ENCODE results near the gene FBXW9. TPM values are rescaled to one million over a fixed set of nuclear protein-coding genes. Genes with fewer than 3 reads are reported as not detected.

The FBXW9 gene
- total and polyA plus RNA-seq, 2 of the 13 experiments (the other 11 are each of a cell fraction or from before 2014, with no cell fraction given), result 5.7 to 6.1 TPM

DNA sequence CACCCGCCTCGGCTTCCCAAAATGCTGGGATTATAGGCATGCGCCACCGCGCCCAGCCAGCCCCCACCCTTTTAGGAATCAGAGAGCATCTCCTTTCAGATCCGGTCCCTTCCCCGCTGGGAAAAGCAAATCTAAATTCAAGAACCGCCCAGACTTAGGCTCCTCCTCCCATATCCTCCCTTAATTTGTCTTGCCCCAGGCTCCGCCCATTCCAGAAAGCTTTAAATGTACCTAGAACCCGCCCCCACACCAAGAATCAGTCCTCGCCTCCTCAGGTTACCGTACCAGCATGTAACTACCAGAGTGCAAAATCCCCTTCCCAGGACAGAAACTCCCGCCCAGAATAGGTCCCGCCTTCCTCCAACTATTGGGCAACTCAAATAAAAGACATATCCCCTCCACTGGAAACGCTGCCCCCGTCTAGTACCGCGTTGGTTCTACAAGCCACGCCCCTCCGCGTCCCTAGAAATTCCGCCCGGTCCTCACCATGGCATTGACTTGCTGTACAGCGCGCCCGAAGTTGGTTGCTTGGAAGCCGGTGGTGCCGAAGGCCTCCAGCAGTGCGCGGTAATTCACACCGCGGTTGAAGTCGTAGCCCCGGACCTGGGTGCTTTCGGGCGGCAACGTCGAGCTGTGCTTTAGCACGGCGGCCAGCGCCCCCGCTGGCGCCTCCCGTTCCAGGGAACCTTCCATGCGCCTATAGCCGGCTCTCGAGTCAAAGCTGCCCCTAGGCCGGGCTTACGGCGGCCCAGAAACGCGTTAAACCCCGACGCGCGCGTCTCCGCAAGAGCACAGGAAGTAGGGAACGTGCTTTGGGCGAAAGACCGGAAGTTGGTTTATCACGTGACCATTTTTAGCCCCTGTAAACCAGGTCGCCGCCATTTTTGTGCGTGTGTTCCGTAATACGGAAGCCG, 15.1 kb downstream of the FBXW9 start, which contains the start of gene DHPS (continued):
- TF ChIP-seq HMGXB3 (CRISPR knock-in tag; IDR thresholded peaks at IDR 0.05; ENCODE audit: borderline replicate concordance) (no peak), RFX5 (IDR thresholded peaks at IDR 0.05; ENCODE audit: low read depth, low read length) (no peak), NFATC3 (CRISPR knock-in tag; IDR thresholded peaks at IDR 0.05) (peak; percentile 37; the same call in 1 of the 2 replicates), PAWR (CRISPR knock-in tag; IDR thresholded peaks at IDR 0.05; ENCODE audit: borderline replicate concordance) (peak; percentile 54; the same call in 1 of the 2 replicates), NFKB2 (CRISPR knock-in tag; IDR thresholded peaks at IDR 0.05; ENCODE audit: borderline replicate concordance) (peak; percentile 81; the same call in 1 of the 2 replicates), PHF5A (CRISPR knock-in tag; IDR thresholded peaks at IDR 0.05; ENCODE audit: low read depth, unreplicated experiment) (no peak), KLF15 (CRISPR knock-in tag; IDR thresholded peaks at IDR 0.05; ENCODE audit: borderline replicate concordance) (0 out of 2 replicates have a peak, but pooled peaks have one; percentile 29), SP2 (CRISPR knock-in tag; IDR thresholded peaks at IDR 0.05) (0 out of 2 replicates have a peak, but pooled peaks have one; percentile 62), ZKSCAN1 (IDR thresholded peaks at IDR 0.05; ENCODE audit: low read length) (no peak), POLR2AphosphoS2 (IDR thresholded peaks at IDR 0.05; ENCODE audit: low read depth, low read length) (peak; percentile 42; the same call in 1 of the 2 replicates), ETV5 (CRISPR knock-in tag; IDR thresholded peaks at IDR 0.05; ENCODE audit: borderline replicate concordance) (peak; percentile 59; the same call in 1 of the 2 replicates), ATF7-NPFF (CRISPR knock-in tag; IDR thresholded peaks at IDR 0.05; ENCODE audit: low read depth) (peak; percentile 78), RFX3 (CRISPR knock-in tag; IDR thresholded peaks at IDR 0.05) (no peak), RARA (CRISPR knock-in tag; IDR thresholded peaks at IDR 0.05) (0 out of 2 replicates have a peak, but pooled peaks have one; percentile 3), MXD4 (CRISPR knock-in tag; IDR thresholded peaks at IDR 0.05) (no peak), TBX3 (IDR thresholded peaks at IDR 0.05; ENCODE audit: borderline replicate concordance) (no peak), DNMT1 (CRISPR knock-in tag; IDR thresholded peaks at IDR 0.05) (0 out of 2 replicates have a peak, but pooled peaks have one; percentile 28), RAD21 (CRISPR knock-in tag; IDR thresholded peaks at IDR 0.05) (peak; percentile 49; the same call in 1 of the 2 replicates)
- TF ChIP-seq, protein P1, sequence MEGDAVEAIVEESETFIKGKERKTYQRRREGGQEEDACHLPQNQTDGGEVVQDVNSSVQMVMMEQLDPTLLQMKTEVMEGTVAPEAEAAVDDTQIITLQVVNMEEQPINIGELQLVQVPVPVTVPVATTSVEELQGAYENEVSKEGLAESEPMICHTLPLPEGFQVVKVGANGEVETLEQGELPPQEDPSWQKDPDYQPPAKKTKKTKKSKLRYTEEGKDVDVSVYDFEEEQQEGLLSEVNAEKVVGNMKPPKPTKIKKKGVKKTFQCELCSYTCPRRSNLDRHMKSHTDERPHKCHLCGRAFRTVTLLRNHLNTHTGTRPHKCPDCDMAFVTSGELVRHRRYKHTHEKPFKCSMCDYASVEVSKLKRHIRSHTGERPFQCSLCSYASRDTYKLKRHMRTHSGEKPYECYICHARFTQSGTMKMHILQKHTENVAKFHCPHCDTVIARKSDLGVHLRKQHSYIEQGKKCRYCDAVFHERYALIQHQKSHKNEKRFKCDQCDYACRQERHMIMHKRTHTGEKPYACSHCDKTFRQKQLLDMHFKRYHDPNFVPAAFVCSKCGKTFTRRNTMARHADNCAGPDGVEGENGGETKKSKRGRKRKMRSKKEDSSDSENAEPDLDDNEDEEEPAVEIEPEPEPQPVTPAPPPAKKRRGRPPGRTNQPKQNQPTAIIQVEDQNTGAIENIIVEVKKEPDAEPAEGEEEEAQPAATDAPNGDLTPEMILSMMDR (CRISPR knock-in tag; IDR thresholded peaks at IDR 0.05), result peak; percentile 23
- TF ChIP-seq, protein P2, sequence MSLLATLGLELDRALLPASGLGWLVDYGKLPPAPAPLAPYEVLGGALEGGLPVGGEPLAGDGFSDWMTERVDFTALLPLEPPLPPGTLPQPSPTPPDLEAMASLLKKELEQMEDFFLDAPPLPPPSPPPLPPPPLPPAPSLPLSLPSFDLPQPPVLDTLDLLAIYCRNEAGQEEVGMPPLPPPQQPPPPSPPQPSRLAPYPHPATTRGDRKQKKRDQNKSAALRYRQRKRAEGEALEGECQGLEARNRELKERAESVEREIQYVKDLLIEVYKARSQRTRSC (CRISPR knock-in tag; IDR thresholded peaks at IDR 0.05; ENCODE audit: low read depth), result no peak
- TF ChIP-seq, protein P3, sequence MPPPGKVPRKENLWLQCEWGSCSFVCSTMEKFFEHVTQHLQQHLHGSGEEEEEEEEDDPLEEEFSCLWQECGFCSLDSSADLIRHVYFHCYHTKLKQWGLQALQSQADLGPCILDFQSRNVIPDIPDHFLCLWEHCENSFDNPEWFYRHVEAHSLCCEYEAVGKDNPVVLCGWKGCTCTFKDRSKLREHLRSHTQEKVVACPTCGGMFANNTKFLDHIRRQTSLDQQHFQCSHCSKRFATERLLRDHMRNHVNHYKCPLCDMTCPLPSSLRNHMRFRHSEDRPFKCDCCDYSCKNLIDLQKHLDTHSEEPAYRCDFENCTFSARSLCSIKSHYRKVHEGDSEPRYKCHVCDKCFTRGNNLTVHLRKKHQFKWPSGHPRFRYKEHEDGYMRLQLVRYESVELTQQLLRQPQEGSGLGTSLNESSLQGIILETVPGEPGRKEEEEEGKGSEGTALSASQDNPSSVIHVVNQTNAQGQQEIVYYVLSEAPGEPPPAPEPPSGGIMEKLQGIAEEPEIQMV (CRISPR knock-in tag; IDR thresholded peaks at IDR 0.05; ENCODE audit: low read depth), result peak; percentile 73; the same call in 1 of the 2 replicates
